HEK293 (cell line): ENCODE results near the gene CCDC120.
A peak's percentile ranks its signal among the peaks of the same experiment; 100 is the strongest.

Experiments
- BCL11B ChIP-seq: fragments of 450-650 bp; formaldehyde crosslinking; IDR thresholded peaks from 2 replicates; pipeline ENCODE4 v1.5.1; 2016; ENCODE audit warnings: low read depth, missing biosample characterization, missing genetic modification characterization
- GLI2 ChIP-seq: fragments of 450-650 bp; formaldehyde crosslinking; IDR thresholded peaks from 2 replicates; pipeline ENCODE4; 2017; ENCODE audit warnings: missing biosample characterization, missing genetic modification characterization, low read depth, borderline replicate concordance
- GLIS1 ChIP-seq: fragments of 450-650 bp; formaldehyde crosslinking; IDR thresholded peaks from 2 replicates; pipeline ENCODE4 v1.5.1; 2016; ENCODE audit warnings: missing biosample characterization, missing genetic modification characterization
- IKZF3 ChIP-seq: fragments of 450-650 bp; IDR thresholded peaks from 2 replicates; pipeline ENCODE4 v1.5.0; 2018; ENCODE audit warnings: missing biosample characterization, mild to moderate bottlenecking, missing genetic modification characterization, moderate library complexity
- KLF17 ChIP-seq: fragments of 450-650 bp; formaldehyde crosslinking; IDR thresholded peaks from 2 replicates; pipeline ENCODE4 v1.5.1; 2016; ENCODE audit warnings: missing biosample characterization, missing genetic modification characterization
- PATZ1 ChIP-seq: fragments of 450-650 bp; formaldehyde crosslinking; IDR thresholded peaks from 2 replicates; pipeline ENCODE4 v1.5.1; 2016; ENCODE audit warnings: missing biosample characterization, missing genetic modification characterization
- REPIN1 ChIP-seq: fragments of 450-650 bp; formaldehyde crosslinking; IDR thresholded peaks from 2 replicates; pipeline ENCODE4 v1.5.1; 2017; ENCODE audit warnings: missing biosample characterization, missing genetic modification characterization, low read depth
- SCRT2 ChIP-seq: fragments of 450-650 bp; formaldehyde crosslinking; IDR thresholded peaks from 2 replicates; pipeline ENCODE4 v1.5.1; 2016; ENCODE audit warnings: missing biosample characterization, missing genetic modification characterization
- SP2 ChIP-seq: fragments of 450-650 bp; formaldehyde crosslinking; IDR thresholded peaks from 2 replicates; pipeline ENCODE4 v1.5.1; 2016; ENCODE audit warnings: missing biosample characterization, missing genetic modification characterization
- ZBTB17 ChIP-seq: fragments of 450-650 bp; formaldehyde crosslinking; IDR thresholded peaks from 2 replicates; pipeline ENCODE4 v1.5.1; 2016; ENCODE audit warnings: missing biosample characterization, missing genetic modification characterization
- ZBTB48 ChIP-seq: fragments of 450-650 bp; formaldehyde crosslinking; IDR thresholded peaks from 2 replicates; pipeline ENCODE4 v1.5.1; 2016; ENCODE audit warnings: missing biosample characterization, missing genetic modification characterization
- ZBTB8A ChIP-seq: fragments of 450-650 bp; formaldehyde crosslinking; IDR thresholded peaks from 2 replicates; pipeline ENCODE4 v1.5.1; 2016; ENCODE audit warnings: missing biosample characterization, missing genetic modification characterization
- ZFP3 ChIP-seq: fragments of 450-650 bp; formaldehyde crosslinking; IDR thresholded peaks from 2 replicates; pipeline ENCODE4 v1.5.1; 2016; ENCODE audit warnings: low read depth, missing biosample characterization, missing genetic modification characterization
- ZNF138 ChIP-seq: fragments of 450-650 bp; formaldehyde crosslinking; IDR thresholded peaks from 2 replicates; pipeline ENCODE4 v1.5.1; 2016; ENCODE audit warnings: missing biosample characterization, missing genetic modification characterization, borderline replicate concordance
- ZNF175 ChIP-seq: fragments of 450-650 bp; formaldehyde crosslinking; IDR thresholded peaks from 2 replicates; pipeline ENCODE4 v1.5.1; 2016; ENCODE audit warnings: missing biosample characterization, missing genetic modification characterization
- ZNF24 ChIP-seq: fragments of 450-650 bp; formaldehyde crosslinking; IDR thresholded peaks from 2 replicates; pipeline ENCODE4 v1.5.1; 2016; ENCODE audit warnings: missing biosample characterization, missing genetic modification characterization
- ZNF274 ChIP-seq, 2 experiments: fragments of 200-500 bp in 1 of 2; fragments of 450-650 bp in 1 of 2; sonication (Bioruptor generic) in 1 of 2; formaldehyde crosslinking in 1 of 2; IDR thresholded peaks; 2 replicates each; pipeline versions ENCODE4 v1.5.1 to v1.6.1; 2014 to 2016; ENCODE audit warnings: borderline replicate concordance in 1 of 2, inconsistent platforms in 1 of 2, low read length in 1 of 2, missing biosample characterization in 1 of 2, missing genetic modification characterization in 1 of 2
- ZNF302 ChIP-seq: fragments of 450-650 bp; formaldehyde crosslinking; IDR thresholded peaks from 2 replicates; pipeline ENCODE4 v1.5.1; 2016; ENCODE audit warnings: missing biosample characterization, missing genetic modification characterization, low read depth
- ZNF341 ChIP-seq: fragments of 450-650 bp; formaldehyde crosslinking; IDR thresholded peaks from 2 replicates; pipeline ENCODE4; 2016; ENCODE audit warnings: low read depth, missing biosample characterization, missing genetic modification characterization
- ZNF394 ChIP-seq: fragments of 450-650 bp; formaldehyde crosslinking; IDR thresholded peaks from 2 replicates; pipeline ENCODE4 v1.5.1; 2016; ENCODE audit warnings: missing biosample characterization, missing genetic modification characterization, mild to moderate bottlenecking, moderate library complexity, borderline replicate concordance
- ZNF514 ChIP-seq: fragments of 450-650 bp; formaldehyde crosslinking; IDR thresholded peaks from 2 replicates; pipeline ENCODE4 v1.5.1; 2016; ENCODE audit warnings: missing biosample characterization, missing genetic modification characterization
- ZNF610 ChIP-seq: fragments of 450-650 bp; formaldehyde crosslinking; IDR thresholded peaks from 2 replicates; pipeline ENCODE4 v1.5.1; 2016; ENCODE audit warnings: missing biosample characterization, missing genetic modification characterization, borderline replicate concordance
- ZNF843 ChIP-seq: fragments of 450-650 bp; formaldehyde crosslinking; IDR thresholded peaks from 2 replicates; pipeline ENCODE4 v1.5.1; 2016; ENCODE audit warnings: missing biosample characterization, missing genetic modification characterization
- TF ChIP-seq, protein P1 (sequence below): fragments of 450-650 bp; formaldehyde crosslinking; IDR thresholded peaks from 2 replicates; pipeline ENCODE4 v1.5.1; 2017; ENCODE audit warnings: missing biosample characterization, missing genetic modification characterization
- TF ChIP-seq, protein P2 (sequence below): fragments of 450-650 bp; formaldehyde crosslinking; IDR thresholded peaks from 2 replicates; pipeline ENCODE4 v1.5.1; 2016; ENCODE audit warnings: missing biosample characterization, missing genetic modification characterization, borderline replicate concordance

Gene CCDC120

GRCh38 chrX:49041744-49042580 lies 16.8 kb upstream of the CCDC120 start (continued):
- no peak for TF ChIP-seq ZNF138 (tag by site-specific recombination)
- peak; percentile 67 for TF ChIP-seq SCRT2 (tag by site-specific recombination)
- TF ChIP-seq ZBTB8A (tag by site-specific recombination) = peak; percentile 72
- no peak for TF ChIP-seq ZFP3 (tag by site-specific recombination)
- TF ChIP-seq PATZ1 (tag by site-specific recombination) = peak; percentile 41; the same call in 1 of the 2 replicates
- TF ChIP-seq SP2 (tag by site-specific recombination) = peak; percentile 66
- 0 out of 2 replicates have a peak, but pooled peaks have one; percentile 14 for TF ChIP-seq ZNF341 (tag by site-specific recombination)
- TF ChIP-seq, protein P1, sequence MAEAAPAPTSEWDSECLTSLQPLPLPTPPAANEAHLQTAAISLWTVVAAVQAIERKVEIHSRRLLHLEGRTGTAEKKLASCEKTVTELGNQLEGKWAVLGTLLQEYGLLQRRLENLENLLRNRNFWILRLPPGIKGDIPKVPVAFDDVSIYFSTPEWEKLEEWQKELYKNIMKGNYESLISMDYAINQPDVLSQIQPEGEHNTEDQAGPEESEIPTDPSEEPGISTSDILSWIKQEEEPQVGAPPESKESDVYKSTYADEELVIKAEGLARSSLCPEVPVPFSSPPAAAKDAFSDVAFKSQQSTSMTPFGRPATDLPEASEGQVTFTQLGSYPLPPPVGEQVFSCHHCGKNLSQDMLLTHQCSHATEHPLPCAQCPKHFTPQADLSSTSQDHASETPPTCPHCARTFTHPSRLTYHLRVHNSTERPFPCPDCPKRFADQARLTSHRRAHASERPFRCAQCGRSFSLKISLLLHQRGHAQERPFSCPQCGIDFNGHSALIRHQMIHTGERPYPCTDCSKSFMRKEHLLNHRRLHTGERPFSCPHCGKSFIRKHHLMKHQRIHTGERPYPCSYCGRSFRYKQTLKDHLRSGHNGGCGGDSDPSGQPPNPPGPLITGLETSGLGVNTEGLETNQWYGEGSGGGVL (tag by site-specific recombination) = peak; percentile 34
- no peak for TF ChIP-seq ZNF302
- no peak for TF ChIP-seq BCL11B (tag by site-specific recombination)
- TF ChIP-seq IKZF3 = peak; percentile 9; the same call in 1 of the 2 replicates
- no peak for TF ChIP-seq ZNF843 (tag by site-specific recombination)
- no peak for TF ChIP-seq ZNF175
- peak; percentile 90 for TF ChIP-seq ZBTB17
- no peak for TF ChIP-seq REPIN1
- TF ChIP-seq ZNF24 (tag by site-specific recombination) = no peak
- no peak for TF ChIP-seq GLI2 (tag by site-specific recombination)
- peak; percentile 77 for TF ChIP-seq GLIS1 (tag by site-specific recombination)
- TF ChIP-seq, protein P2, sequence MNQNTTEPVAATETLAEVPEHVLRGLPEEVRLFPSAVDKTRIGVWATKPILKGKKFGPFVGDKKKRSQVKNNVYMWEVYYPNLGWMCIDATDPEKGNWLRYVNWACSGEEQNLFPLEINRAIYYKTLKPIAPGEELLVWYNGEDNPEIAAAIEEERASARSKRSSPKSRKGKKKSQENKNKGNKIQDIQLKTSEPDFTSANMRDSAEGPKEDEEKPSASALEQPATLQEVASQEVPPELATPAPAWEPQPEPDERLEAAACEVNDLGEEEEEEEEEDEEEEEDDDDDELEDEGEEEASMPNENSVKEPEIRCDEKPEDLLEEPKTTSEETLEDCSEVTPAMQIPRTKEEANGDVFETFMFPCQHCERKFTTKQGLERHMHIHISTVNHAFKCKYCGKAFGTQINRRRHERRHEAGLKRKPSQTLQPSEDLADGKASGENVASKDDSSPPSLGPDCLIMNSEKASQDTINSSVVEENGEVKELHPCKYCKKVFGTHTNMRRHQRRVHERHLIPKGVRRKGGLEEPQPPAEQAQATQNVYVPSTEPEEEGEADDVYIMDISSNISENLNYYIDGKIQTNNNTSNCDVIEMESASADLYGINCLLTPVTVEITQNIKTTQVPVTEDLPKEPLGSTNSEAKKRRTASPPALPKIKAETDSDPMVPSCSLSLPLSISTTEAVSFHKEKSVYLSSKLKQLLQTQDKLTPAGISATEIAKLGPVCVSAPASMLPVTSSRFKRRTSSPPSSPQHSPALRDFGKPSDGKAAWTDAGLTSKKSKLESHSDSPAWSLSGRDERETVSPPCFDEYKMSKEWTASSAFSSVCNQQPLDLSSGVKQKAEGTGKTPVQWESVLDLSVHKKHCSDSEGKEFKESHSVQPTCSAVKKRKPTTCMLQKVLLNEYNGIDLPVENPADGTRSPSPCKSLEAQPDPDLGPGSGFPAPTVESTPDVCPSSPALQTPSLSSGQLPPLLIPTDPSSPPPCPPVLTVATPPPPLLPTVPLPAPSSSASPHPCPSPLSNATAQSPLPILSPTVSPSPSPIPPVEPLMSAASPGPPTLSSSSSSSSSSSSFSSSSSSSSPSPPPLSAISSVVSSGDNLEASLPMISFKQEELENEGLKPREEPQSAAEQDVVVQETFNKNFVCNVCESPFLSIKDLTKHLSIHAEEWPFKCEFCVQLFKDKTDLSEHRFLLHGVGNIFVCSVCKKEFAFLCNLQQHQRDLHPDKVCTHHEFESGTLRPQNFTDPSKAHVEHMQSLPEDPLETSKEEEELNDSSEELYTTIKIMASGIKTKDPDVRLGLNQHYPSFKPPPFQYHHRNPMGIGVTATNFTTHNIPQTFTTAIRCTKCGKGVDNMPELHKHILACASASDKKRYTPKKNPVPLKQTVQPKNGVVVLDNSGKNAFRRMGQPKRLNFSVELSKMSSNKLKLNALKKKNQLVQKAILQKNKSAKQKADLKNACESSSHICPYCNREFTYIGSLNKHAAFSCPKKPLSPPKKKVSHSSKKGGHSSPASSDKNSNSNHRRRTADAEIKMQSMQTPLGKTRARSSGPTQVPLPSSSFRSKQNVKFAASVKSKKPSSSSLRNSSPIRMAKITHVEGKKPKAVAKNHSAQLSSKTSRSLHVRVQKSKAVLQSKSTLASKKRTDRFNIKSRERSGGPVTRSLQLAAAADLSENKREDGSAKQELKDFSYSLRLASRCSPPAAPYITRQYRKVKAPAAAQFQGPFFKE (tag by site-specific recombination) = no peak
- TF ChIP-seq ZNF610 (tag by site-specific recombination) = no peak
- no peak for TF ChIP-seq ZNF274 (IDR thresholded peaks at IDR 0.05; ENCODE audit: low read length)
- no peak for TF ChIP-seq ZNF274 (tag by site-specific recombination; IDR thresholded peaks at IDR 0.05; ENCODE audit: borderline replicate concordance)
- no peak for TF ChIP-seq ZBTB48 (tag by site-specific recombination)
- TF ChIP-seq KLF17 (tag by site-specific recombination) = 0 out of 2 replicates have a peak, but pooled peaks have one; percentile 17
- no peak for TF ChIP-seq ZNF514 (tag by site-specific recombination)
- TF ChIP-seq ZNF394 (tag by site-specific recombination) = 0 out of 2 replicates have a peak, but pooled peaks have one; percentile 27
